H1 (cell line): Measurements from ENCODE around the gene BTBD8.

Source experiments
- FOSL1 ChIP-seq: IDR thresholded peaks from 2 replicates; pipeline ENCODE4 v1.6.1; 2011; ENCODE audit warnings: mild to moderate bottlenecking, low read depth, low read length, moderate library complexity; ENCODE audit not compliant: insufficient read depth
- HDAC2 ChIP-seq, 2 experiments: fragments of 300-600 bp in 1 of 2; sonication (generic) in 1 of 2; IDR thresholded peaks; 2 replicates each; pipeline ENCODE4 v1.6.1; 2011 to 2012; ENCODE audit warnings: low read depth in 2 of 2, low read length in 2 of 2, mild to moderate bottlenecking in 2 of 2, moderate library complexity in 2 of 2, borderline replicate concordance in 1 of 2, inconsistent platforms in 1 of 2
- POLR2A ChIP-seq, 2 experiments: IDR thresholded peaks; 1 replicate in 1 of 2; 2 replicates in 1 of 2; pipeline ENCODE4 v1.6.1; 2011; ENCODE audit warnings: low read depth in 2 of 2, low read length in 2 of 2, mild to moderate bottlenecking in 2 of 2; ENCODE audit errors: control extremely low read depth in 1 of 2
- POLR2AphosphoS5 ChIP-seq: IDR thresholded peaks from 2 replicates; pipeline ENCODE4 v1.6.1; 2011; ENCODE audit warnings: low read depth, low read length
- RNF2 ChIP-seq: fragments of 200-900, 300-1000 bp; sonication (generic); IDR thresholded peaks from 2 replicates; pipeline ENCODE4 v1.7.1; 2016; ENCODE audit warnings: borderline replicate concordance, low read depth, mild to moderate bottlenecking, antibody characterized with exemption, low read length; ENCODE audit not compliant: poor library complexity, severe bottlenecking; ENCODE audit errors: missing control alignments
- SP1 ChIP-seq: IDR thresholded peaks from 2 replicates; pipeline ENCODE4 v1.6.1; 2011; ENCODE audit warnings: low read depth, low read length
- SRF ChIP-seq: IDR thresholded peaks from 2 replicates; pipeline ENCODE4 v1.6.1; 2011; ENCODE audit warnings: mild to moderate bottlenecking, low read depth, low read length, moderate library complexity
- TAF1 ChIP-seq: IDR thresholded peaks from 2 replicates; pipeline ENCODE4 v1.6.1; 2011; ENCODE audit warnings: mild to moderate bottlenecking, low read depth, low read length
- YY1 ChIP-seq: IDR thresholded peaks from 2 replicates; pipeline ENCODE4 v1.6.1; 2011; ENCODE audit warnings: low read depth, mild to moderate bottlenecking, low read length
- TF ChIP-seq, protein P1 (sequence below), 3 experiments: IDR thresholded peaks; 1 replicate in 2 of 3; 2 replicates in 1 of 3; pipeline versions ENCODE4 v1.5.1 to v1.6.1; 2011; ENCODE audit warnings: low read length in 3 of 3, mild to moderate bottlenecking in 3 of 3, inconsistent platforms in 2 of 3, low read depth in 1 of 3, moderate library complexity in 1 of 3; ENCODE audit not compliant: insufficient read depth in 1 of 3; ENCODE audit errors: control extremely low read depth in 1 of 3

GRCh38 chr1:92081031-92081430 lies 886 bp downstream of the BTBD8 start:
- TF ChIP-seq YY1: no peak
- TF ChIP-seq, protein P1, sequence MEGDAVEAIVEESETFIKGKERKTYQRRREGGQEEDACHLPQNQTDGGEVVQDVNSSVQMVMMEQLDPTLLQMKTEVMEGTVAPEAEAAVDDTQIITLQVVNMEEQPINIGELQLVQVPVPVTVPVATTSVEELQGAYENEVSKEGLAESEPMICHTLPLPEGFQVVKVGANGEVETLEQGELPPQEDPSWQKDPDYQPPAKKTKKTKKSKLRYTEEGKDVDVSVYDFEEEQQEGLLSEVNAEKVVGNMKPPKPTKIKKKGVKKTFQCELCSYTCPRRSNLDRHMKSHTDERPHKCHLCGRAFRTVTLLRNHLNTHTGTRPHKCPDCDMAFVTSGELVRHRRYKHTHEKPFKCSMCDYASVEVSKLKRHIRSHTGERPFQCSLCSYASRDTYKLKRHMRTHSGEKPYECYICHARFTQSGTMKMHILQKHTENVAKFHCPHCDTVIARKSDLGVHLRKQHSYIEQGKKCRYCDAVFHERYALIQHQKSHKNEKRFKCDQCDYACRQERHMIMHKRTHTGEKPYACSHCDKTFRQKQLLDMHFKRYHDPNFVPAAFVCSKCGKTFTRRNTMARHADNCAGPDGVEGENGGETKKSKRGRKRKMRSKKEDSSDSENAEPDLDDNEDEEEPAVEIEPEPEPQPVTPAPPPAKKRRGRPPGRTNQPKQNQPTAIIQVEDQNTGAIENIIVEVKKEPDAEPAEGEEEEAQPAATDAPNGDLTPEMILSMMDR (IDR thresholded peaks at IDR 0.05; ENCODE audit: control extremely low read depth in 1 of 3, insufficient read depth in 1 of 3, low read depth in 1 of 3, low read length in 3 of 3): no peak
- no peak for TF ChIP-seq POLR2A (IDR thresholded peaks at IDR 0.05; ENCODE audit: control extremely low read depth in 1 of 2, low read depth in 2 of 2, low read length in 2 of 2)
- no peak for TF ChIP-seq SP1
- TF ChIP-seq POLR2AphosphoS5: no peak
- TF ChIP-seq SRF: no peak
- no peak for TF ChIP-seq FOSL1
- no peak for TF ChIP-seq HDAC2 (IDR thresholded peaks at IDR 0.05; ENCODE audit: borderline replicate concordance in 1 of 2, low read depth in 2 of 2, low read length in 2 of 2)
- no peak for TF ChIP-seq TAF1
- TF ChIP-seq RNF2: no peak
